ENCODE data around the gene ESPL1. TPM values are rescaled to one million over a fixed set of nuclear protein-coding genes. Genes with fewer than 3 reads are reported as not detected.

The ESPL1 gene
- total RNA-seq, 1 donor from 2014 or later = 2.6 TPM

DNA sequence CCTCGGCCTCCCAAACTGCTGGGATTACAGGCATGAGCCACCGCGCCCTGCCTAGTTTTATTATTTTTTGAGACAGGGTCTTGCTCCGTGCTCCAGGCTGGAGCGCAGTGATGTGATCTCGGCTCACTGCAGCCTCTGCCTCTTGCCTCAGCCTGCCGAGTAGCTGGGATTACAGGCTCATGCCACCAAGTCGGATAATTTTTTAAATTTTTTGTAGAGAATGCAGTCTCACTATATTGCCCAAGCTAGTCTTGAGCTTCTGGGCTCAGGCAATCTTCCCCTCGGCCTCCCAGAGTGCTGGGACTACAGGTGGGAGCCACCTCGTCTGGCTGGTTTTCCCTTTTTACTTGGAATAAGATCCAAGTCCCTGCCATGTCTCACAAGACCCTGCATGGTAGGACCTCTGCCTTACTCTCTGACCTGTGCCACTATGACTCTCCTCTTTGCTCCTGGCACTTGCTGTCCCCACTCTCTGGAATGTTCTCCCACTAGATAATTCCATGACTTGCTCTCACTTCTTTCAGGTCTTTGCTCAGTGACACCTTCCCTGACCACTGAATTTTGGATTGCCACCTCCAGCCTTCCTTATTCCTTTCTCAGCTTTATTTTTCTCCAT is 28.3 kb upstream of the ESPL1 start:
- Histone ChIP-seq H3K4me3 (ENCODE audit: low read length in 3 of 3) (no peak overlapping the region), H3K27me3 (ENCODE audit: control insufficient read depth in 3 of 3, insufficient read depth in 3 of 3, low read length in 3 of 3) (peaks cover 13 to 34% (median 29%) of the 10 kb centered on the region in 3 donors)

DNA sequence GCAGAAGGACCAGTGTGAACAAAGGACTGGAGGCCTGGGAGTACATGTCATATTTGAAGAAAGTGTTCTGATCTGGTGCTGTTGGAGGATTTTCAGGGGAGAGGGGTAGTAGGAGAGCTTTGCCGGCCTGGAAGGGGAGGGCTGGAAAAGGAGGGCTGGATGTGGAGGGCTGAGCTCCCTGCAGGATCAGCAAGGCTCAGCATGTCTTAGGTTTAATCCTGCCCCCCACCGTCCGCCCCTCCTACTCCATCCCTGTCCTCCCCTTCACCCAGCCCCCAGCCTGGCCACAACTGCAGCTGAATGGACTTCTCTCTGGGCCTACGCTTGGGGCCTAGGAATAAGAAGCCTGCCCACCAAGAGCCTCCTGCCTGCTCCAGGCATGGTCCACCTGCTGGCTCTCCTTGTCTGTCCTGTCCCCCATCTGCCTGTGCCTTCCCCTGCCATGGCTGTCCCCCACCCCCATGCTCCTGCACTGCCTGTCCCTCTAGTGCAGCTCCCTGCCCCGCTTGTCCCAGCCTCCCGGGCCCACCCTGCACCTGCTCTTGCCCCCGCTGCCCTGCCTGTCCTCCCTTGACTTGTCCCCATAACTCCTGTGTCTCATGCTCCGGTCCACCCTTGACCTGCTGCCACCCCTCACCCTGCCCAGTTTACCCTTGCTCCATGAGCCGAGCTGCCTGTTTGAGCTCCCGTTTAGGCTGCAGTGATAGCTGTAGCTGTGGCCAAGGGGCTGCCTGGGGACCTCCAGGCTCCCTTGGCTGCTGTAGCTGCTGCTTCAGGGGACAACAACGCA is 26.3 kb upstream of the ESPL1 start:
- Histone ChIP-seq H3K9ac (ENCODE audit: low read depth in 1 of 3, low read length in 3 of 3) (no peak overlapping the region), H3K9me3 (ENCODE audit: control insufficient read depth in 3 of 3, low read length in 3 of 3) (no peaks in the 10 kb centered on the region), H3K27ac (ENCODE audit: low read depth, low read length) (no peak overlapping the region), H3K36me3 (ENCODE audit: control insufficient read depth in 3 of 3, insufficient read depth in 3 of 3, low read length in 3 of 3) (no peaks in the 10 kb centered on the region), H3K4me1 (ENCODE audit: control insufficient read depth in 3 of 3, insufficient read depth in 3 of 3, low read length in 3 of 3) (no peaks in the 10 kb centered on the region), H3K27me3 (ENCODE audit: control insufficient read depth in 3 of 3, insufficient read depth in 3 of 3, low read length in 3 of 3) (peaks cover 13 to 22% (median 15%) of the 10 kb centered on the region in 3 donors), H3K4me3 (ENCODE audit: low read length in 3 of 3) (no peak overlapping the region)

More for the DNA sequence above, 28.3 kb upstream of the ESPL1 start:
- Histone ChIP-seq H3K9me3 (ENCODE audit: control insufficient read depth in 3 of 3, low read length in 3 of 3) (no peaks in the 10 kb centered on the region), H3K4me1 (ENCODE audit: control insufficient read depth in 3 of 3, insufficient read depth in 3 of 3, low read length in 3 of 3) (no peaks in the 10 kb centered on the region), H3K27ac (ENCODE audit: low read depth, low read length) (no peak overlapping the region), H3K36me3 (ENCODE audit: control insufficient read depth in 3 of 3, insufficient read depth in 3 of 3, low read length in 3 of 3) (no peaks in the 10 kb centered on the region), H3K9ac (ENCODE audit: low read depth in 1 of 3, low read length in 3 of 3) (no peak overlapping the region)

DNA sequence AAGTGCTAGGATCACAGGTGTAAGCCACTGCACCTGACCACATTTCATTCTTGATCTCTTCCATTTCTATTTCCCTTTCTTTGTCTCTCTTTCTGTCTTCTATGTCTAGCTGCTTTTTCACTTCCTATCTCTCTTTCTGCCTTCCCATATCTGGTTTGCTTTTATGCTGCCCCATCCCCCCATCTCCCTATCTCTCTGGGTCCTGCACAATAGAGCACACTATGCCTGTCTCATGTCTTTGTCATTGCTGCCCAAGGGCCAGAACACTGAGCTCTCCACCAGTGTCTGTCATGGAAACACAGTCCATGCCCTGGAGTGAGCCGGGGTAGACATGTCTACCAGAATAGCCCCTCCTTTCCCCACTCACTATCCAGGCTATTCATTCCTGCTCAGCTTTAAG is 23.8 kb upstream of the ESPL1 start:
- Histone ChIP-seq H3K9me3 (ENCODE audit: control insufficient read depth in 3 of 3, low read length in 3 of 3) (no peaks in the 10 kb centered on the region), H3K9ac (ENCODE audit: low read depth in 1 of 3, low read length in 3 of 3) (no peak overlapping the region), H3K27ac (ENCODE audit: low read depth, low read length) (no peak overlapping the region), H3K4me1 (ENCODE audit: control insufficient read depth in 3 of 3, insufficient read depth in 3 of 3, low read length in 3 of 3) (no peaks in the 10 kb centered on the region), H3K36me3 (ENCODE audit: control insufficient read depth in 3 of 3, insufficient read depth in 3 of 3, low read length in 3 of 3) (no peaks in the 10 kb centered on the region), H3K27me3 (ENCODE audit: control insufficient read depth in 3 of 3, insufficient read depth in 3 of 3, low read length in 3 of 3) (peaks cover 13 to 19% (median 13%) of the 10 kb centered on the region in 3 donors), H3K4me3 (ENCODE audit: low read length in 3 of 3) (no peak overlapping the region)

DNA sequence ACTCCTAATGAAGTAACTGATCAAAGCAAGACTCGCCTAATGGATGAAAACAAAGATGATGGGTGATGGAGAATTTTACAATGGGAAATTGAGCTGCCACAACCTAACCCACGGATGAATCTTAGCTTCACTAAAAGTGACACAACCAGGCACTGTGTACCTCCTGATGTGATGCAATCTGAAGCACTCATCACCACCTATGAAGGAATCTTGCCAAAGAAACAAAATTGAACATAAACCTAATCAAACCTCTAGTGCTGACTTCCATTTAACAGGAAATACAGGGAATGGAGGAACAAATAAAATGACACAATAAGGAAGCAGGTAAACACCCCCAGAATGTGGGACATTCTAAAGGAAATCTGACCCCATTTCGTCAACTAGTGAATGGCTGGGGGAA is 22.8 kb upstream of the ESPL1 start:
- Histone ChIP-seq H3K4me1 (ENCODE audit: control insufficient read depth in 3 of 3, insufficient read depth in 3 of 3, low read length in 3 of 3) (no peaks in the 10 kb centered on the region), H3K27ac (ENCODE audit: low read depth, low read length) (no peak overlapping the region), H3K4me3 (ENCODE audit: low read length in 3 of 3) (no peak overlapping the region), H3K9me3 (ENCODE audit: control insufficient read depth in 3 of 3, low read length in 3 of 3) (no peaks in the 10 kb centered on the region), H3K36me3 (ENCODE audit: control insufficient read depth in 3 of 3, insufficient read depth in 3 of 3, low read length in 3 of 3) (no peaks in the 10 kb centered on the region), H3K27me3 (ENCODE audit: control insufficient read depth in 3 of 3, insufficient read depth in 3 of 3, low read length in 3 of 3) (peaks cover 13 to 19% (median 13%) of the 10 kb centered on the region in 3 donors), H3K9ac (ENCODE audit: low read depth in 1 of 3, low read length in 3 of 3) (no peak overlapping the region)

DNA sequence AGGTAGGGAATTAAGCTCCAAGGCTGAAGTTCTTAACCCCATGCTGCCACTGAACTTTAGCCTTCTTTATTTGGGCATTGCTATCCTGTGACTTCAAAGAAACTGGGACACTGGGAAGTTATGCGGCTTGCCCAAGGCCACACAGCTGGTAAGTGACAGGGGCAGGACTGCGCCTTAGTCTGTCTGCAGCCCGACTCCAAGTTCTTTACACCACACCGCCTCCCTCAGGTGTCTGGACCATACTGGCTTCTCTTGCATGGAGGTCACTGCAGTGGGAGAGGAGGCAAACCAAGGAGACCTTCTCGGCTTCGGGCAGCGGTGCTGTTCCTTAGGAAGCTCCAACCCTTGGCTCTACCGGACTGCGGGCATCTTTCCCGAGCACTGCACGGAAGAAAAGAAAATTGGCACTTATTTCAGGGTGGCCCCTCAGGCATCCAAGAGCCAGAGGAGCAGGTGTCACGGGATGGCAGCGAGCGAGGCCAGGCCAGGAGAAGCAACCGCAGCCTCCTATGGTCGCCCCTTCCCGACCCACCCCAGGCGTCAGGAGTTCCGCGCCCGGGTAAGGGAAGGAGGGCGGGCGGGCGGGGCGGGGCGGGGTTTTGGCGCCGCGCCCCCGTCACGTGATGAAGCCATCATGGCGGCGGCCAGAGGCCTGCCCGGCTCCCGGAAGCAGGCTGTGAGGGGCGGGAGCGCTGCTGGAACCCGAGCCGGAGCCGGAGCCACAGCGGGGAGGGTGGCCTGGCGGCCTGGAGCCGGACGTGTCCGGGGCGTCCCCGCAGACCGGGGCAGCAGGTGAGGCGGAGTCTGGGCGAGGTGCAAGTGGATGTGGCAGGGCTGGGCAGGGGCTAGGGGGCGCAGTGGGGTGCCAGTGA is 16.4 kb upstream of the ESPL1 start:
- Histone ChIP-seq H3K36me3 (ENCODE audit: control insufficient read depth in 3 of 3, insufficient read depth in 3 of 3, low read length in 3 of 3) (peaks cover 12 to 24% (median 19%) of the 10 kb centered on the region in 3 donors), H3K4me3 (ENCODE audit: low read length in 3 of 3) (peak overlapping the region; percentile 91 to 95 (median 95)), H3K4me1 (ENCODE audit: control insufficient read depth in 3 of 3, insufficient read depth in 3 of 3, low read length in 3 of 3) (peaks cover 23 to 35% (median 27%) of the 10 kb centered on the region in 3 donors), H3K9me3 (ENCODE audit: control insufficient read depth in 3 of 3, low read length in 3 of 3) (no peaks in the 10 kb centered on the region), H3K27ac (ENCODE audit: low read depth, low read length) (peak overlapping the region; percentile 85), H3K9ac (ENCODE audit: low read depth in 1 of 3, low read length in 3 of 3) (peak overlapping the region; percentile 83 to 92 (median 91)), H3K27me3 (ENCODE audit: control insufficient read depth in 3 of 3, insufficient read depth in 3 of 3, low read length in 3 of 3) (no peaks in the 10 kb centered on the region)

DNA sequence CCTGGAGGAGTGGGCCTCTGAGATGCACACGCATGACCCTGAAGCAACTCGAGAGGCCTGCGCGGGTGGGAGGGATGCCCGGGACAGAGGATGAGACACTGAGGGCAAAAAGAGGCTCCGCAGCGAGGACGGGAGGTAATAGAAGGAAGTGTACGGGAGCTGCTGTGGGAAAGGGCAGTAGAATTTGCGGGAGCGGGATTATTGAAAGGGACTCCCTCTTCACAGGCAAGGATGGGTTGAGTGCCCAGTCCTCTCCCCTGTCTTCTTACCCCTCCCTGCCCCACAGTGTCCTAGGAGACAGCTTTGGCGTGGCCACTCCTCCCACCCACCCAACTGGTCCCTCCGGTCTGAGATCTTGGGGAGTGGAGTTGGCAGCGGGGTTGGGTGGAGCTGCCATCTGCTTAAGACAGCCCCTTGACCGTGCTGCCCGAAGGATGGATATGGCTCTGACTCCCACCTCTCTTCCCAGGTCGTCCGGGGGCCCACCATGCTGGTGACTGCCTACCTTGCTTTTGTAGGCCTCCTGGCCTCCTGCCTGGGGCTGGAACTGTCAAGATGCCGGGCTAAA is 15.7 kb upstream of the ESPL1 start:
- Histone ChIP-seq H3K4me1 (ENCODE audit: control insufficient read depth in 3 of 3, insufficient read depth in 3 of 3, low read length in 3 of 3) (peaks cover 23 to 35% (median 27%) of the 10 kb centered on the region in 3 donors), H3K4me3 (ENCODE audit: low read length in 3 of 3) (peak overlapping the region; percentile 91 to 95 (median 95))

DNA sequence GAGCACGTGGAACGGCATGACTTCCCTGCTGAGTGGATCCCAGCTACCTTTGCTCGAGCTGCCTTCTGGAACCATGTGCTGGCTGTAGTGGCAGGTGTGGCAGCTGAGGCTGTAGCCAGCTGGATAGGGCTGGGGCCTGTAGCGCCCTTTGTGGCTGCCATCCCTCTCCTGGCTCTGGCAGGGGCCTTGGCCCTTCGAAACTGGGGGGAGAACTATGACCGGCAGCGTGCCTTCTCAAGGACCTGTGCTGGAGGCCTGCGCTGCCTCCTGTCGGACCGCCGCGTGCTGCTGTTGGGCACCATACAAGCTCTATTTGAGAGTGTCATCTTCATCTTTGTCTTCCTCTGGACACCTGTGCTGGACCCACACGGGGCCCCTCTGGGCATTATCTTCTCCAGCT is 14.8 kb upstream of the ESPL1 start:
- no peaks in the 10 kb centered on the region for H3K9me3 ChIP-seq (ENCODE audit: control insufficient read depth in 3 of 3, low read length in 3 of 3)
- H3K36me3 ChIP-seq (ENCODE audit: control insufficient read depth in 3 of 3, insufficient read depth in 3 of 3, low read length in 3 of 3) = peaks cover 12 to 24% (median 19%) of the 10 kb centered on the region in 3 donors
- no peak overlapping the region for H3K9ac ChIP-seq (ENCODE audit: low read depth in 1 of 3, low read length in 3 of 3)
- peaks cover 23 to 35% (median 27%) of the 10 kb centered on the region in 3 donors for H3K4me1 ChIP-seq (ENCODE audit: control insufficient read depth in 3 of 3, insufficient read depth in 3 of 3, low read length in 3 of 3)
- peak overlapping the region; percentile 91 to 95 (median 95) for H3K4me3 ChIP-seq (ENCODE audit: low read length in 3 of 3)
- H3K27me3 ChIP-seq (ENCODE audit: control insufficient read depth in 3 of 3, insufficient read depth in 3 of 3, low read length in 3 of 3) = no peaks in the 10 kb centered on the region
- no peak overlapping the region for H3K27ac ChIP-seq (ENCODE audit: low read depth, low read length)

More for the DNA sequence above, 15.7 kb upstream of the ESPL1 start:
- H3K27ac ChIP-seq (ENCODE audit: low read depth, low read length) = peak overlapping the region; percentile 85
- peaks cover 12 to 24% (median 19%) of the 10 kb centered on the region in 3 donors for H3K36me3 ChIP-seq (ENCODE audit: control insufficient read depth in 3 of 3, insufficient read depth in 3 of 3, low read length in 3 of 3)
- peak overlapping the region; percentile 83 to 92 (median 91) for H3K9ac ChIP-seq (ENCODE audit: low read depth in 1 of 3, low read length in 3 of 3)
- no peaks in the 10 kb centered on the region for H3K9me3 ChIP-seq (ENCODE audit: control insufficient read depth in 3 of 3, low read length in 3 of 3)
- H3K27me3 ChIP-seq (ENCODE audit: control insufficient read depth in 3 of 3, insufficient read depth in 3 of 3, low read length in 3 of 3) = no peaks in the 10 kb centered on the region

DNA sequence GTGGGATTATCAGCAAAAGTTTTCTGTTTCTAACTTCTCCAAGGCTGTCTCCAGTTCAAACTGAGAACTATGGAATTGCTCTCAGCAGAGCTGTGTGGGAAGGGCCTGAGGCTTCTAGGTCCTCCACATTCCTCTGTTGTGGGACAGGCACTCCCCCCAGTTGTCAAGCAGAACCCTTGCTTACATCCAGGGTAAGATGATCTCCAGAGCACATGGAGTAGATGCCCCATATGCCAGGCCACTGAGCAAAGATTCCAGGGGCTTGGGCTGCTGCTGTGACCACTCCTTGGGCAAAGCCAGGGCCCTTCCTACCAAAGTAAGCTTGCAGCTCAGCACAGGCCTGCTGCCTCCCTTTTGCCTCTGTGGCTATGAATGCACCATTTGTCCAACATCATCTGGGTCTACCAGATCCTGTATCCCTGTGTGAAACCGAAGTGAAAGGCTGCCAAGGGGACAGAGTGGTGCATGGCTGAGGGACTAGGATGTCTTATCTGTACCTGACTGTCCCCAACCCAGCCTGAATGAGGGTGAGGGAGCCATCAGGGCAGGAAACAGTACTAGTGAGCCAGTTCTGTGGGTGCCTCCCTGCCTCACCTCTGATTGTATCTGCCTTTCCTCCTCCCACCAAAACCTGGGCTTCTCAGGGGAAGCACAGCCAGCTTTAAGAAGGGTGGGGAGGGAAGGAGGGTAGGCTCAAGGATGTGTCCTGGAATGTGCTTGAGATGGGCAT is 13.1 kb upstream of the ESPL1 start:
- H3K9ac ChIP-seq (ENCODE audit: low read depth in 1 of 3, low read length in 3 of 3) = peak overlapping the region in 1 of 3 donors; percentile 8
- no peaks in the 10 kb centered on the region for H3K9me3 ChIP-seq (ENCODE audit: control insufficient read depth in 3 of 3, low read length in 3 of 3)
- peaks cover 12 to 24% (median 19%) of the 10 kb centered on the region in 3 donors for H3K36me3 ChIP-seq (ENCODE audit: control insufficient read depth in 3 of 3, insufficient read depth in 3 of 3, low read length in 3 of 3)
- peaks cover 23 to 35% (median 27%) of the 10 kb centered on the region in 3 donors for H3K4me1 ChIP-seq (ENCODE audit: control insufficient read depth in 3 of 3, insufficient read depth in 3 of 3, low read length in 3 of 3)
- no peaks in the 10 kb centered on the region for H3K27me3 ChIP-seq (ENCODE audit: control insufficient read depth in 3 of 3, insufficient read depth in 3 of 3, low read length in 3 of 3)
- H3K4me3 ChIP-seq (ENCODE audit: low read length in 3 of 3) = no peak overlapping the region
- H3K27ac ChIP-seq (ENCODE audit: low read depth, low read length) = no peak overlapping the region

DNA sequence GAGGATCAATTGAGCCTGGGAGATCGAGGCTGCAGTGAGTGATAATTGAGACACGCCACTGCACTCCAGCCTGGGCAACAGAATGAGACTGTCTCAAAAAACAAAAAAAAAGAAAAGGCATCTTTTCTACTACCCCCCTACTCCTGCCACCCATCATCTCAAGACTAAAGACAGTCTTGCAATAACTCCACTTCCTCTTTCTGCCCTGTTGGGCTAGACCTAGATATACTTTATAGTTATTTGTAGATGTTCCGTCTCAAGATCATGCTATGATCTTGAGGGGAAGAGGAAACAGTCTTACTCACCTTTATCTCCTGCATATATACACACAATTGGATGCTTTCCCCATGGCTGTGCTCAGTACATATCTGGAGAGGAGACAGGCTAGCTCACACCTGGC is 12.1 kb upstream of the ESPL1 start:
- H3K4me3 ChIP-seq (ENCODE audit: low read length in 3 of 3) = no peak overlapping the region

More for the DNA sequence above, 12.1 kb upstream of the ESPL1 start:
- H3K4me1 ChIP-seq (ENCODE audit: control insufficient read depth in 3 of 3, insufficient read depth in 3 of 3, low read length in 3 of 3) = peaks cover 22 to 32% (median 25%) of the 10 kb centered on the region in 3 donors
- H3K27ac ChIP-seq (ENCODE audit: low read depth, low read length) = no peak overlapping the region
- no peaks in the 10 kb centered on the region for H3K27me3 ChIP-seq (ENCODE audit: control insufficient read depth in 3 of 3, insufficient read depth in 3 of 3, low read length in 3 of 3)
- no peak overlapping the region for H3K9ac ChIP-seq (ENCODE audit: low read depth in 1 of 3, low read length in 3 of 3)
- H3K9me3 ChIP-seq (ENCODE audit: control insufficient read depth in 3 of 3, low read length in 3 of 3) = no peaks in the 10 kb centered on the region
- H3K36me3 ChIP-seq (ENCODE audit: control insufficient read depth in 3 of 3, insufficient read depth in 3 of 3, low read length in 3 of 3) = peaks cover 12 to 24% (median 19%) of the 10 kb centered on the region in 3 donors

Data from skeletal muscle tissue (tissue), 4 donors.